Glomerular visceral epithelial cell (primary cell): ENCODE data around the gene RAP1GAP2.
"Not testable (repeated sequence)": the region's sequence is repeated elsewhere in the genome, so short reads cannot be mapped to it uniquely, and the experiment has no call there.

Experiments used
- DNase-seq: peaks from one replicate; pipeline ENCODE4 v3.0.0-alpha.2; 2016; ENCODE audit errors: extremely low spot score

RAP1GAP2 gene

DNA sequence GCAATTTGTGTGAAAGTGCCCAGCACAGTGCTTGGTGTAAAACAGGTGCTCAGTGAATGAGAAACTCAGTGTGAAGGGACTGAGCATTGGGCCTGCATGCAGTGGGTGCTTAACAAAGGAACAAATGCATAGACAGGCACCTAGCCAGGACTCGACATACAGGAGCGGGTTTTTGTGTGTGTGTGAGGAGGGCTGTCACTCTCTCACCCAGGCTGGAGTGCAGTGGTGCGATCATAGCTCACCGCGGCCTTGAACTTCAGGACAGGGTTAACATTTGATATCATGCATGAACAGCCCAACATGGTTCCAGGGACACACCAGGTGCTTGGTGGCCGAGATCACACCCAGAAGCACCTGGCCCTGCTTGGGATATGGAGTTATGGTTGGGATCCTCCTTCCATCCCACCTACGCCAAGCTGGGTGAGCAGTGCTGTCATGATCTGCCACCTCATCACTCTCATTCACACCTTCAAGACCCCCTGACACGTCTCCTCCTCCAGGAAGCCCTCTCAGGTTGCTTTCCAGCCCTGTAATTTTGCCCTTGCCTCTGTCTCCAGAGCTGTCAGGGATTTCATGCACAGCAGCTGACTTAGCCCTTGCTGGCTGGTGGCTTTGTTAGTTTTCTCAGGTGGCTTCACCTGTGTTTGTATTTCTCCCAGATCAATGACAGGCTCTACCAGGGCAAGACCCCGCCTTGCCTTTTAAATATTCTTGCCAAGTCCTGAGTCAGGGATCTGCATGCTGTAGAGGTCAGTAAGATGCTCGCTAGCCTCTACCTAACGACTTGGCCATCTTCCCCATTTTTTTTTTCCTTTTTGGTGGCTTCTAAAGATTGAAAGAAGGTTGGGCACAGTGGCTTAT is 200.8 kb downstream of the RAP1GAP2 start:
- DNase-seq, result no peak

DNA sequence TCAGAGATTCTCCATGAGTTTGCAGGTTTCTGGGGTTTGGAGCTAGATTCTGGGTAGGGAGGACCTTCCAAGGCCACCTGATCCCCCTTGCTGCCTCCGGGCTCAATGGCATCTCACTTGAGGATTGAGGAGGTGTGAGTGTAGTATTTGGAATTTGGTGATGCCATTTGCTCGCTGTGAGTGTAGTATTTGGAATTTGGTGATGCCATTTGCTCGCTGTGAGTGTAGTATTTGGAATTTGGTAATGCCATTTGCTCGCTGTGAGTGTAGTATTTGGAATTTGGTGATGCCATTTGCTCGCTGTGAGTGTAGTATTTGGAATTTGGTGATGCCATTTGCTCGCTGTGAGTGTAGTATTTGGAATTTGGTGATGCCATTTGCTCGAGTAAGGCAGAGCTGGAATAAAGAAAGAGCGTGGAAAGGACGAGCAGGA is 202.2 kb downstream of the RAP1GAP2 start:
- DNase-seq, result not testable (repeated sequence)

DNA sequence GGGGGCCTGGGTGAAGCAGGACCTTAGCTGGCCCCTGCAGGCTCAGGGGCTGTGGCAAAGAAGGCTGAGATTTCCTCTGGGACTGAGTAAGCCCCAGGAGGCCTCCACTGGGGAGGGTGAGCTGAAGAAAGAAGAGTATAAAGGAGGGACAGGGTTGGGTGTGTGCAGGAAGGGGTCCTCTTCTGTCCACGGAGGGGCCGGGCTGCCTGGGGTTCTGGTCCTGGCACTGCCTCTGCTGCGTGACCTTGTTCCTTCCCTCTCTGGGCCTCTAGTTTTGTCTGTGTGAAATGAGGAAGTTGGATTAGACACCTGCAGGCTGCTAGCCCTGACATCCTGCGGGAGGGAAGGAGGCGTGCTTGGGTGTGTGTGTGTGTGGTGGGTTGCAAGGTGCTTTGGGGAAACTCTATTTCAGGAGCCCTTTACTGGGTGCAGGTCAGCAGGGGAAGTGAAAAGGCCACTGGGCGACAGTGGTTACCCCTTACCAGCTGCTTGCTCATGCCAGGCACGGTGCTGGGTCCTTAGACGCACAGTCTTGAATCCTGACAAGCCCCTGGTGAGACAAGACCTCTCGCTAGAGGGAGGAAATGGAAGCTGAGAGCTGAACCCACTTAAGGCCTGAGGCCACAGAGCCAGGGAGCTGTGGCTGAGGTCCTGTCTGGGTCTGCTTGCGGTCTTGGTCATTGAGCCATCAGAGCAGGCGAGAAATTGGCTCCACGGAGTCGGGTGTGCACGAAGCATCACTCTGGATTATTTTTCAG is 206.5 kb downstream of the RAP1GAP2 start:
- no peak for DNase-seq

DNA sequence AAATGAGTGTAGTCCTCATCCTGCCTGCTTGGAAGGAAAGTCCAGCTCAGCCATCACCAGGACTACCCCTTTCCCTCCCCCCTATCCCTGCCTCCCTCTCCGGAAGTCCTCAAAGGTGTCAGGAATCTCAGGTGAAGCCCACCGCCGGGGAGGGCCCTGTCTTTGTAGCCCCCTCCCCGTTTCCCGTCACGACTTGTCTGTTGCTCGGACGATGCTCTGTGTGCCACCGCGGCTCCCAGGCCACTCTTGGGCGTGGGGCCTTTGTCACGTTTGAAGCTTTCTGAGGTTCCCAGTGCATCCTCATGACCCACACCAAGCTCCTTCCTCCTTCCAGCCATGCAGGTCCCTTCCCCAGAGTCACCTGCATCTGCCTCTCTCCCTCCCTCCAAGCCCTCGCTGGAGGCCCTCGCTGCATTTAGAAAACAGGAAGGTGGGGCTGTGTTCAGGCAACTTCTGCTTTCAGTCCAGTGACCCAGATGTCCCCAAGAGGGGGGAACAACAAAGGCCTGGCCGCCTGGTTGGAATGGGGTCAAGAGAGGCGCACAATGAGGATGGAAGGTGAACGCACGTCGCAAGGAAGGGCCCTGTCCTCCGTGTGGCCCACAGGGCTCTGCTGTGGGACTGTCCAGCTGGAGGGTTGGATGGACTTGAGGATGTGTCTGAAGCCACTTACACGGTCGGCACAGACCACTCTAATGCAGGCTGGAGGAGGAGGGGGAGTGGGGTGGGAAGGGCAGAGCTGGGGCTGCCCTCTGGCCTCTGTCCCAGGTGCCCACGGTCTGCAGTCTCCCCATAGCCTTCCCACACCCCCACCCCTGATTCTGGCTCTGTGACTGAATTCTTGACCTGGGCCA is 207.3 kb downstream of the RAP1GAP2 start:
- no peak for DNase-seq

DNA sequence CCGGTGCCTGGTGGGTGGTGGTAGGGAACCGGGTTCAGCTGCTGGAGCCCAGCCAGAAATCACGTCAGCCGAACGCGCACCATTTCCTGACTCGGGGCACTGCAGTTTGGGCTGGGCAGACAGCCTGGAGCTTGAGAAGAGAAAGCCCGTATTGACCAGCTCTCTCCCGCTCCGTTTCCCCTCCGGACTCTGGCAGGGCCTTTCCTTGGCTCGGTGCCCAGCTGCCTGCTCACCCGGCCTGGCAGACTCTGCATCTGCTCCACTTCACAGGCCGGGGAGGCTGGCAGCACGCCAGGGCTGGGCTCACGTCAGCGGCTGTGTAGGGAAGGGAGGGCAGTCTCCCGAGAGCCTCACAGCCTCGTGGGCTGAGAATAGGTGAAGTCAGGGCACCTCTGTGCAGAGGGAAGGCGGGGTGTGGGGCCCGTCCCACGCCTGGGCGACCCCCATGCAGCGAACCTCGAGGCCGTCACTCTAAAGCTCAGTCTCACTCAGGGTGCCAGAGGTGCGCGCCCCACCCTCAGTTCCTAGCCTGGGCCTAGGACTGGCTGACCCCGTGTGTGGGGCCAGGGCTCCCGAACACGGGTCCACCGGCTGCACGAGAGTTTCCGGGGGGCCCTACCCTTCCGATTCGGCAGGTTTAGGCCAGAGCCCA is 208.0 kb downstream of the RAP1GAP2 start:
- DNase-seq, result peak; percentile 99

DNA sequence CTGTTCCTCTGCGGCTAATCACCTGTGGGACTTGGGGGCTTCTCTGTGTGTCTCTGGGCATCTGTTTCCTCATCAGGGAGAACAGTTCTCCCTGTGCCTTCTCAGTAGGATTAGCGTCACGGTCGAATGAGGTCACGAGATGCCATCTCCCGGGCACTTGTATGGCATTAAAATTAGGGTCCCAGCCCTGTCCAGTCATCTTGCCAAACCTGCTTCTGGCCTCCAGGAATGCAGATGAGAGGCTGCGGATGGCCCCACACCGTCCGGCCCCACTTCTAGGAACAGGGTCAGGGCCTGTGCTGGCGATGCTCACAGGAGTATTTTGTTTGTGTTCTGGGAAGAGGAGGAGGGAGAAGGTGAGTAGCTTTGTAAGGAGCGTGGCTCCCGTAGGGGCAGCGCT is 208.7 kb downstream of the RAP1GAP2 start:
- DNase-seq, result peak; percentile 7

DNA sequence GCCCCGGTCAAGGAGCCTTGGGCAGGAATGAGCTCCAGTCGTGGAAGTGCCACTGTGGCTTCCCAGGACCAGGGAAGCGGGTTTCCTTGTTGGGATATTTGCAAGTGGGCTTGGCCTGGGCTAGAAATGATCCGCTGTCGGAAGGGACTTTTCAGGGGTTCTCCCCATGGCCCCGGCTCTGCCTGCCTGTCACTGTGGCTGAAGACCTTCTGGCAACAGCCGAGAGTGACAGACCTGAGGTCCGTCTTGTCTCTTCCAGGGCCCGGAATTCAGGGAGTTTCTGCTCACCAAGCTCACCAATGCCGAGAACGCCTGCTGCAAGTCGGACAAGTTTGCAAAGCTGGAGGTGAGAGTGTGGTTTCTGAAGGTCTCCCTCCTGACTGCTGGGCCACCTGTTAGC is 209.5 kb downstream of the RAP1GAP2 start:
- DNase-seq, result no peak

DNA sequence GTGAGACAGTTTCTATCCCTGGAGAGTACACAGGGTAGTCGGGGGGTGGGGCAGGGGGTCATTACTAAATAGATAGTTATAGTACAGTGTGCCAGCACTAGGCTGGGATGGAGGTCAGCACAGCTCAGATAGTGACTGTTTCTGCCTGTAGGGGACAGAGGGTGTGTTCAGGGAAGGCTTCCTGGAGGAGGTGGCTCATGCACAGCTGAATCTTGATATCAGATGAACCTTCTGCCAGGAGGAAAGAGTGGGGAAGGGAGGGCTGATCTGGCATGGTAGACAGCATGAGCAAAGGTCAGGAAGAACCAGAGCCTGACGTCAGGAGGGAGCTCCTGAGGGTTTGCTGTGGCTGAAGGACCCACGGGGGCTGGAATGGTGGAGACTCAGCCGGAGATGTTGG is 210.6 kb downstream of the RAP1GAP2 start:
- DNase-seq, result no peak

DNA sequence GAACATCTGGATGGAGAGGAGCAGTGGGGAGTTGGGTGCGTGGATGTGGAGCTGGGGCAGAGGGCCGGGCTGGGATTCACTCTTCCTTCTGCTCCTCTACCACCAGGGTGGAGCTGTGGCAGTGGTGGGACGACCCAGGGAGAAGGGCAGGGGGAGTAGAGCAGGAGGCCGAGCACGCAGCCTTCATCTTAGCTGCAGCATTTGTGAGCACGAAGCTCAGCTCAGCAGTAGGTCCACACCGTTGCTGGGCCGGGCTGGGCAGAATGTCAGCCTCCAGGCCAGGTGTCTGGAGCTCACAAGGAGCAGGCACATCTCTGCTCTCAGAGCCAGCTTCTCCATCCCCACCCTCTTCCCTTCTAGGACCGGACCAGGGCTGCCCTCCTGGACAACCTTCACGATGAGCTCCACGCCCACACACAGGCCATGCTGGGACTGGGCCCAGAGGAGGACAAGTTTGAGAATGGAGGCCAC is 211.4 kb downstream of the RAP1GAP2 start:
- DNase-seq, result no peak

DNA sequence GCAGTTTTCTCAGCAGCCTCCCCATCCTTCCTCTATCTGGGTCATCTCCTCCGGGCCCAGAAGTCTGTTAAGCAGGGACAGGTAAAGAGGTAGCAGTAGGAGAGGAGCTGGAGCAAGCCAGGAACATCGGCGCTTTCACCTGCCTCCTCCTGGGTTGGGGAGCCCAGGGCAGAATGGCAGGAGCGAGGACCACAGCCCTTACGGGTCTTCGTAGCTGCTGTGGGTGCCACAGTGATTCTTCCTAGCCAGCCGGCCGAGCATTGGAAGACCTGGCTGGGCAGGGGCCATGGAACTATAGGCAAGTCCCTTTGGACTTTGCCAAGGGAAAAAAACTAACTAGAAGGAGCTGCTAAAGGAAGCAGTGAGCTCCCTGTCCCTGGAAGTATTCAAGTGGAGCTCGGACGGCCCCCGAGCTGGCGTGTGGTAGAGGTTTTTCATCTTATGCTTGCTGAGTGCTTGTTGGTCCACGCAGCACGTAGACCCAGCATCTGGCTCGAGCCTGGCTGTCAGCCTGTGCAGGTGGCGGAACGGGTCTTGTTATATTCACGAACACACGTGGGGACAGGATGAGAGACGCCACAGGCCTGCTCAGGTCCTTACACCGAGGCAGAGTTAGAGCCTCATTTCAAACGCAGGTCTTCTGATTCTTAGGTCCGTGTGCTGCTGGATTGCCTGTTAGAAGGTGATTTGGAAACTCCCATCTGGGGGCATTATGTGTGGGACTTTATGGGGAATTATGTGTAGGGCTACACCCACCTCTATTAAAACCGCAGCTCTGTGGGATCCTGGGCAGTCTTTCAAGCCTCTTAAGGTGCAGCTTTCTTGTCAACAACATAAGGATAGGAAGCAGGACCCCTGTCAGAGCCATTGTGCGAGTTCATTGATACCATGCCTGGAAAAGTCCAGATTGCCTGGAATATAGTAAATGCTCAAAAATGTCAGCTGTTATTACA is 212.4 kb downstream of the RAP1GAP2 start:
- no peak for DNase-seq

DNA sequence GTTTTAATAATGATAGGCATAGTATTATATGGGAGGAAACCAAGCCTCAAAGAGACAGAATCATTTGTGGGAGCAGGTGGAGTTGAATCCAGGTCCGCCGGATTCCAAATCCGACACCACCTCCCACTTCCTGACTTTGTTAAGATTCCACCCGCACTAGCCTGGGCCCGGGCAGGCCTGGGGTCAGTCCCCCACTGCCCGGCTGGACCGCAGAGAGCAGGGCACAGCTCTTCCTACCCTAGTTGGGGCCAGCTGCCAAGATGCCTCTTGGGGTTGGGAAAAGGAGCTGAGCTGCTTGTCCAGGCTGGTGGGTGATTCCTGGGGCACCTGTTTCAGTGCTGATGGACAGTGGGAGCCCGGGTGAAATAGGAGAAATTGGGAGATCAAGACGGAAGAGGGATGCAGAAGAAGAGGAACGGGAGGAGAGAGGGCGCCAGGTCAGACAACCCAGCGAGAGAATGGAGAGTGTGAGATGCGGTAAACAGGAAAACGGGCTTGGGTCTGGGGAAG is 213.2 kb downstream of the RAP1GAP2 start:
- no peak for DNase-seq

DNA sequence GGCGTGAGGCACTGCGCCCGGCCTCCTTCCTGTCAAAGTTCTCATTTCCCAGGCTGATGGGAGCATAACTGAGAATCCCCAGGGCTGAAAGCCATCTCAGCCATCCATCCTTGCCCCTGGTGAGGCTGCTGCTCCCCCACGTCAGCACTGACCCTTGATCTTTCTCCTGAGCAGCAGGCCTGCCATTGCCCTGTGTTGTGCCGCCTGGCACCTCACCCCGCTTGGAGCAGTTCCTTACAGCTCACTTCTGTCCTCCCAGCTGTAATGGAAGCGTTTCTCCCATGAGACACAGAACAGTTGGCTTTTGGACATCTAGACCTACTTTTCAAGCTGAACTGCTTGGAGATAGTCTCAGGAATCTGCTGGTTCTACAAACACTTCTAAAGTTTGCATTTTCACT is 215.7 kb downstream of the RAP1GAP2 start:
- DNase-seq, result no peak

DNA sequence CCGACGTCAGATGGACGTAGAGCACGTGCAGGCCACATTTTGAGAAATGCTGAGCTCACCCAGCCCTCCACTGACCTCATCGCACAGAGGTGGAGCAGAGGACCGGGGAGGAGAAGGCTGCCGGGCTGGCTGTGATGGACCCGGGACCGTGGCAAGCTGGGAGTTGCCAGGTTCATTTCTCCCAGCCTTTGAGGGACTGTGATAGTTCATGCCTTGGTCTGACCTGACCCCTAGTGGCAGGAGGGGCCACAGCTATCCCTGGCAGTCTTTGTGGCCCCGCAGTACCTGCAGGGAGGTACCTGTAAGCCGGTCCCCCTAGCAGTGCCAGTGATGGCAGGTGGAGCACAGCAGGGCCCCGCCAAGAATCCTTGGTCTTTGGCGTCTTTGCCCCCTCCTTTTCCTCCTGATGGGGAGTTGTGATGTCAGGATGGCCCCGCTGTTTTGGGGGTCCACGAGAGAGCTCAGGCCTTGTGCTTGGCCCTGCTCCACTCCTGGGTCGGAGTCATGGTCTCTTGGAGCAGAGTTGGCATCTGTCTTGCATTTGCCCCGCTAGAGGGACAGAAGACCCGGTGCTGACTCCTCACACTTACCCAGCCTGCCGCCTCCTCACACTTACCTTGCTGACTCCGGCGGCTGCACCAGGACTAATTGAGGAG is 216.8 kb downstream of the RAP1GAP2 start:
- peak; percentile 62 for DNase-seq

DNA sequence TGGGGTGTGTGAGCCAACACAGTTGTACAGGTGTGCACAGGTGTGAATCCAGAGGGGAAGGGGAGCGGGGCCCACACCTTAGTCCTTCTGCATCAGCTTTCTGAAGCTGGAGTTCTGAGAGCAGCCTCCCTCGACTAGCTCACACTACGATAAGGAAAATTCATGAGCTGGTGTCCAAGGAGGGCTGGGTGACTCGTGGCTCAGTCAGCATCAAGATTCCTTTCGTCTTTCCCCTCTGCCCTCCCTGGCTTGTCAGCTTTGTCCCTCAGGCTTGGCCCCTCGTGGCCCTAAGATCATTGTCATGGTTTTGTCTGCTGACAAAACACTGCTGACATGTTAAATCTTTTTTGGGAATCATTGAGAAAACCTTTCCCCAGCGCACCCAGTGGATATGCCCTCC is 219.7 kb downstream of the RAP1GAP2 start:
- no peak for DNase-seq

DNA sequence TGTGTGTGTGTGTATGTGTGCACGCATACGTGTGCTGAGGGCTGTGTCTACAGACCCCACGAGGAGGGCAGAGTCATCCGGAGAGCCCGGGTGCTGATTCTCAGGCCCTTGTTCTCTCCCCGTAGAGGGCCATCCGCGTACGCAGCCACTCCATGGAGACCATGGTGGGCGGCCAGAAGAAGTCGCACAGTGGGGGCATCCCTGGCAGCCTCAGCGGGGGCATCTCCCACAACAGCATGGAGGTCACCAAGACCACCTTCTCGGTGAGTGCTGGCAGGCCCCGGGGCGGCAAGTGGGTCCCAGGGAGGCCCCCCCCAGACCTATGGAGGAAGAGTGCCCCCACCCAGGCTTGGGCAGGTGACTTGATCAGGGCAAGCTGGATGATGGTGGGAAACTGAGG is 221.7 kb downstream of the RAP1GAP2 start:
- no peak for DNase-seq

DNA sequence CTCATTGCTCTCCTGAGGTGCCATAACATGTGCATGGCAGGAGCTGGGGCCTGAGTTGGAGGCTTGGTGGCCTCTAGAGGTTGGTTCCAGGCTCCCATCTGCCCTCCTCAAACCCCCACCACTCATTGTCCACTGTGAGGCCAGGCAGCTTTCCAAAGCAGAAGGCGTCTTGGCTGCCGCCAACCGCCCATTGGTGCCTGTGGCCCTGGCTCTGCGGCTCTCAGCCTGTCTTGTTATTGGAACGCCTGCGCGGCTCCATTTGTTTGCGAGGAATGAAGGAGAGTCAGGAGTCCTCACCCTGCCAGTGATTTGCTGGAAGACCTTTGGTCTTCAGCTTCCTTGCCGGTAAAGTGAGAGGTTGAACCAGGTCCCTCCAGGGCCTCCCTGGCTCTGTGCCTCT is 223.5 kb downstream of the RAP1GAP2 start:
- no peak for DNase-seq

DNA sequence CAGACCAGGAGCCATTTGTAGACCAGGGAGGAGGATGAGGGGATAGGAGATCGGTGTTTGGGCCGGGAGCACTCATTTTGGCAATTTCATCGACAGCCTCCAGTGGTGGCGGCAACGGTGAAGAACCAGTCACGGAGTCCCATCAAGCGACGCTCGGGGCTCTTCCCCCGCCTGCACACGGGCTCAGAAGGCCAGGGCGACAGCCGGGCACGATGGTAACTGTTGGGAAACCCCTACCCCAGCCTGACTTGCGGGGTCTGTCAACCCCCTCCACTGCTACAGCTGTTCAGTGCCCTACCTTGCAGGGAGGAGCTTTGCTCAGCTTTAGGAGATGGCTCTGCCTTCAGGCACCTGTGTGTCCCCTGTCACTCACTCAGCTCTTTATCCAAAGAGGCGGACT is 224.1 kb downstream of the RAP1GAP2 start:
- DNase-seq, result no peak

DNA sequence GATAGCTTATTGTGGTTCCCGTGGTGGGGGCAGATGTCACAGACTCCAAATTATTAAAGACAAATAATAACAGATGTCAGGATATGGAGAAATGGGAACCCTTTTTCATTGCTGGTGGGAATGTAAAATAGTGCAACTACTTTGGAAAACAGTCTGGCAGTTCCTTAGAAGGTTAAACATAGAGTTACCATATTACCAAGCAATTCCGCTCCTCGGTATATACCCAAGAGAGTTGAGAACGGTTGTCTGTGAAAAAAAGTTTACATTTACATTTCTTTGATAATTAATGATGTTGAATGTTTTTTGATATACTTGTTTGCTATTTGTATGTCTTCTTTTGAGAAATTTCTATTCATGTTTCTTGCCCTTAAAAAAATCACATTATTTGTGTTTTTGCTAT is 226.0 kb downstream of the RAP1GAP2 start:
- DNase-seq, result no peak

DNA sequence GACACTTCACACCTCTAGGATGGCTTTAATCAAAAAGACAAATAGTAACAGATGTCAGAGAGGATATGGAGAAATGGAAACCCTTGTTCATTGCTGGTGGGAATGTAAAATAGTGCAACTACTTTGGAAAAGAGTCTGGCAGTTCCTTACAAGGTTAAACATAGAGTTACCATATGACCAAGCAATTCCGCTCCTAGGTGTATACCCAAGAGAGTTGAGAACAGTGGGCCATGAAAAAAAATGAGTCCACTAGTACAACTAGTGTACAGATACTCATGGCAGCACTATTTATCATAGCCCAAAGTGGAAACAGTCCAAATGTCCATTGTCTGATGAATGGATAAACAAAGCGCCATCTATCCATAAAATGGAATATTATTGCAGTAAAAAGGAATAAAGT is 228.1 kb downstream of the RAP1GAP2 start:
- DNase-seq, result no peak
